Dermis microvascular lymphatic vessel endothelial cell (primary cell): Measurements from ENCODE around the gene HPGD. TPM values are rescaled to one million over a fixed set of nuclear protein-coding genes. Genes with fewer than 3 reads are reported as not detected.

Experiments
- DNase-seq, 2 donors: peaks; one replicate each; pipeline versions ENCODE4 v3.0.0 to v3.0.0-alpha.2; 2010; ENCODE audit warnings: low read depth in 2 of 2
- total RNA-seq: library from RNA; depleted of rRNA; stranded (reverse); fragments of >200 nt; gene quantifications from 2 replicates; pipeline ENCODE4 v1.2.1, GENCODE V29; 2014

HPGD gene
- total RNA-seq: not detected in 2 replicates

DNA sequence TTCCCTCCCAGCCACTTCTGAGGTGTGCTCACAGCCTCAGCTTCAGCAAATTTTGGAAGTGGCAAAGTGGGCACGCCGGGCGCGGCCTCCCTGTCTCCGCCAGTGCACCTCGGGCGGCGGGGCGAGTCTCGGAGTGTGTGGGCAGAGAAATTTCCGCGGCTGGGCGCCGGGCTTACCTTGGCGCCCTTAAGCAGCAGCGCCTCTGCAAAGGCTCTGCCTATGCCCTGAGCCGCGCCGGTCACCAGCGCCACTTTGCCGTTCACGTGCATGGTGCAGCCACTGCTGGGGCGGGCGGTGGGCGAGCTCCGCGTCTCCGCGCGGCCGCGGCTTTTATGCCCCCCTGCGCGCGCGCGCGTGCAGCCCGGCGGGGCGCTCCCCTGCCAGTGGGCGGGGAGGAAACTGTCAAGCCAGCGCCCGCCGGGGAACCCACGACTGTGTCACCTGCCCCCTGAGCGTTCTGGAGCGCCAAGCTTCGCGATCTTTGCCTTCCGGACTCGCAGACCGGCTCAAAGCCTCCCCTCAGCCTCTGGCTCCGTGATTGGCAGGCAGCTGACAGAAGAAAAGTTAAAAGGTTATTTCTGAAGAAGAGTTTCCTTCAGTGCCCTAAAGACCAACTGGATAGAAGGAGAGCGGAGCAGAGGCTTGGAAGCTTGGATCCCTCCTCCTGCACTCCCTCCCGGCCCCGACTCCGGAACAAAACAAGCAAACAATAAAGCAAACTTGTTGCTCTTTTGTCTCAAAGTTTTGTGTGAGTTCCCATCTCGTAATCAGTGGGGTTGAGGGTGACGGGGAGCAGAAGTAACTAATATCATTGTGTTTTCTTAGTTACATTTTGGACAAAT is at the start of gene HPGD:
Gene HPGD, minus strand, starts transcription at position 306 of the 842 bp plus-strand sequence. Its CDS starts 37 bp downstream, at position 269.
- no peak for DNase-seq

- DNase-seq: no peak
These were observed 42.2 kb upstream of the HPGD start for GRCh38 chr4:174564529-174564928.

DNA sequence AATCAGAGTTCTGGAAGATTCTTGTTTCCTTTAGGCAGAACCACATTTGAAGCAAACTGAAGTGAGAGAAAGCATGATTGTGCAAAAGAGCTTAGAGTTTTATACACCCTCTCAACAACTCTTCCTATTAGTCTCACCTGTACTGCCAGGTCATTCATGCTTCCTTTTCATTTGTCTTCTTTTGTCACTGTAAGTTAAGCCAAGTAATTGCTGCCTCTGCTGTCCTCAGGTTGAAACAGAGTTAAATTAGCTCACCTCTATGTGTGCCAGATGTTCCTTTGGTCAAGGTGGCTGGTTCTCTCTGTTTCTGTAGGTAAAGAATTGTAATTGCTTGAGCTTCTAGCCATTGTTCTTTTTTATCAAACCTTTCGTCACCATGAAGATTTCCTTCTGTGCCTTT is 41.1 kb upstream of the HPGD start:
- DNase-seq: no peak

GRCh38 chr4:174561560-174561959 is 39.3 kb upstream of the HPGD start:
- DNase-seq: no peak

DNA sequence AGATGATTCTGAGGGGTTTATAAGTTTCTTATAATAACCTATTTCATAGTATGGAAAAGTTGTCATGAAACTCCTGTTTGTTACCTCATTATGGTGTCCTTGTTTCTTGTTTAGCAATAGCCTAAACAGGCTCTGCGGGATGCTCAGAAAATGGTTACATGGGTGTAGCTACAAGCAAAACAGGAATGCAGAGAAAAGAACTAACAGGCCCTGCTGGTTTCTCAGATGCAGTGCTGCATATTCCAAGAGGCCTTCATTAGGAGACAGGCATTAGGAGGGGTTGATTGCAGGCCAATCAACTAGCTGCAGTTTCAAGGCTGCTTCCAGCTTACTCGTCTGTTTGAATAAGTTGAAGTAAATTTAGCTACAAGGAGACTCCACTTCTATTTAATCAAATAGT is 37.6 kb upstream of the HPGD start:
- DNase-seq: no peak

DNA sequence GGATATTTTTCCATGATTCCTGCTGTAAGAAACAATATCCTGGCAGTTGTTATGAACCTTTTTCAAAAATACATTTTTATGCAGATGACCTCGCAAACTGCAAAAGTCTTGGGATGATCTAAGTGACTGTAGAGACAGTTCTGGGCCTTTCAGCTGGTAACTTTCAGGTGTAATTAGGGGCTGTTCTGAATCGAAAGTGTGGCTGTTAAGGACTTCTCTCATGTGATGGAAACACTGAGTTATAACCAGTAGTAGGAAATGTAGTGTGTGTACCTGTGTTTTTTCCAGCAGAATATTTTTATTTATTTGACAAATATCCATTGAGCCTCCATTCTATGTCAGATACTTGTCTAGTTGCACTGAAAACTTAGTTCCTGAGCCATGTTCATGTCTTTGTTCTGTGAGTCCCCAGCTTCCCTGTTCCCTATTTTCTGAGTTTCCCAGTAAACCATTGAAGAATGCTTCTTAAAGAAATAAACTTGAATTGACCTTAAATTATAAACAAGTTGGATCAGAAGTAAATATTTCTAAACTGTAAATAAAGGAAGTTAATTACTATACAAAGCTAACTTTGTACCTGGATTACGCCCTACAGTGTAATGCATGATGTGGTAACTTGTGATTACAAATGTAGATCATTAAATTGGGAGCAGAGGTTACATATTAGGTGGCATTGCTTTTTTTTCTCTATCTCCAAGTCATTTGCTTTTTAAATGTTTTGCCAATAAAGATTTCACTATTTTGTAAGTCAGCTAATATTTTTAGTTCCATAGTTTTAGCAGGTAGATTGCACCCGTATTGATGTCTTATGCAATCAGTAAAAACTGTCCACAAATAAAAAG is 33.7 kb upstream of the HPGD start:
- DNase-seq: no peak

GRCh38 chr4:174554231-174554728 is 32.0 kb upstream of the HPGD start:
- no peak for DNase-seq

DNA sequence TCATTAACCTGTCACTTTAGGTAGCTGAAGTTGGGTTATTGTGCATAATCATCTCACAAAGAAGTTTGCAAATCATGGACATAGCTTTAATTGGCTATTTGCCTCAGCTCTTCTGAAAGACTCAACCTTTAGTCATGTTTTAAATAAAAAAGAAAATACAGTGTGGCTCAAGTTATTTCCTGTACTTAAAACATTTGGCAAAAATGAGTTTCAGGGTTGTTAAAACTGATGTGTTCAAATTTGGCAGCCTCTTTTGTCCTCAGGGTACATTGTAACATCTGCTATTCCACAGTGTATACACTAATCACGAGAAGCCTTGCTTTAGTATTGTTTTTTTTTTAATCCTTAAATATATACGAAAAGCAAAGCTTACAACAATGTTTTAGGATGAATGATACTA is 31.5 kb upstream of the HPGD start:
- DNase-seq: no peak

- no peak for DNase-seq
These were observed 30.7 kb upstream of the HPGD start for GRCh38 chr4:174553031-174553430.

DNA sequence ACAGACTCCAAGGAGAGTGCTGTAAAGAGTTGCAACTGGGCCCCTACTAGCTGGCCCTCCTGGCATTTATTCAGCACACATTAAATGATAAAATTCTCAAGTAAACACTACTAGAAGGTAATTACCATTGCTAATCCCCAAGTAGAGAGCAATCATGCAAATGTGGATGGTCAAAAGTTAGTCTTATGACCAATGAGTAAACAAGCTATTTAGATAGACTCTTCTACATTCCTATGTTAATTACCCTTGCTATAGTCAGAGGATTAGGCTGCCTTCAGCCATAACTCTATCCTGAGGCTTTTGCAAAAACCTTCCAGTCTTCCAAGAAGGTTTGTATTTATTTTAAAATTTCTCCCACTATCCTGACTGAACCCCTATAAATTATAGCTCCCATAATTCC is 28.3 kb upstream of the HPGD start:
- no peak for DNase-seq

GRCh38 chr4:174549721-174550120 is 27.4 kb upstream of the HPGD start:
- DNase-seq: no peak

GRCh38 chr4:174545268-174545667 is 23.0 kb upstream of the HPGD start:
- no peak for DNase-seq

- DNase-seq: no peak
These were observed 22.2 kb upstream of the HPGD start for GRCh38 chr4:174544496-174544895.

DNA sequence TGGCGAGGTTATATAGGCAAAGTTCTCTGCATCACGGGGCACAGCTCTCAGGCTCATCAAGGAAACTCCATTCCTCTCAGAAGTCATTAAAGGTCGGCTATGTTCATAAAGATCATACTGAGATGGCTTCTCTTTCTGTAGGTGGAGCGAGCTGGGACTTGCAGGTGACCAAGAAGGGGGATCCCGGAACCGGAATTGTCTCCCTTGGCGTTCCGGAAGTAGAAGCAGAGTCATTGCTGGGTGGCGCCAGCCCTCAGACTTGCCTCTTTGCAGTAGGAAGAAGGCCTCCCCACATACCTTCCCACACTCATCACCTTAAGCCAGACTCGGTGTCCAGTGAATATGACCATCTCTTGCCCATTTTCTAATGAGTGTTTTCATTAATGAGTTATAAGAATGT is 17.9 kb upstream of the HPGD start:
- DNase-seq: no peak

- DNase-seq: no peak
These were observed 17.3 kb upstream of the HPGD start for GRCh38 chr4:174539571-174539970.

GRCh38 chr4:174538876-174539250 is 16.6 kb upstream of the HPGD start:
- no peak for DNase-seq

DNA sequence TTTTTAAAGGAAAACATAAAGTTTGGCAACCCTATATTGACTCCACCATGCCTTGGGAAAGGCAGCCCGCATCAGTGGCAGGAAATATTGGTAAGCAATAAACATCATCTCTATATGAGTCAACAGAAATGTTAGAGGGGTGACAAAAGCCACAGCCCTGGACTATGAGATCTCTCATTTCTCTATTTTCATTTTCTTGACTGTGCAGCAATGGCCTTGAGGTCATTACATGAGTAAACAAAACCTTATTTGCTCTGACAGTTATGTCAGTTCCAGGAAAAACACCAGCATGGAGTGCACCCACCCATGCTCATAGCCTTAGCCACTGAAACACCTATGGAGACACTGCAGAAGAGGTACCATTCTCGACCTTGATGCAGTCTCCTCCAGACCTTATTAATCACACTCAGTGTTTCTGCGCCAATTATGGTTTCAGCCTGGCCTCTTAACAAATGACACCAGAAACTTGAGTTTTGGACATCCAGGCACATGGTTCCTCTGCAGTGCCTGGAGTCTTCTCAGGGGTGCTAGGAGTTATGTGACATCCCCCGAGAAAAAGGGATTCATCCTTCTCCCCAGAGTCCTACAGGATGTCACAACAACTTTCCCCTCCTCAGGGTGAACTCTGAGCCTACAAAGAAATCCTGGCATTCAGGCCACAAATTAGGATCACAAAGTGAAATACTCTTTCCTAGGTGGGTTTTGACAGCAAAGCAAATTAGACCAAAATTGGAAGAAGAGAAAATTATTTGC is 16.0 kb upstream of the HPGD start:
- DNase-seq: no peak

- DNase-seq: no peak
These were observed 15.3 kb upstream of the HPGD start for GRCh38 chr4:174537634-174538033.

DNA sequence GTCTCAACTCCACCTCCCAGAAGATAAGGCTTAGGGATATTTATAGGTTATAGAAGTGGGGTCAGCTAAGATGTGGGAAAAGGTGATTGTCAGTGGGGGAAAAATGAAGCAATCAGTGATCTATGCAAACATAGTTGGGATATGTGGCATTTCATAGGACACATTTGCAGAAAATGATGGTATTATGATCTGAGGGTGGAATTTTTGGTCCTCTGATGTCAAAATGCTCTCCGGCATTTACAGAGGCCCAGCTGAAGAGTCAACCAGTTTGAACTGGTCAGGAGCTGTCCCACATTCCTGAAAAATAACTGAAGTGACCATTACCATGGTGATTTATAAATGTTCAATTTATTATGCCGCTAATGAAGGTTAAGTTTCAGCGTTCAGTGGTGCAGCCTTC is 12.2 kb upstream of the HPGD start:
- DNase-seq: no peak

DNA sequence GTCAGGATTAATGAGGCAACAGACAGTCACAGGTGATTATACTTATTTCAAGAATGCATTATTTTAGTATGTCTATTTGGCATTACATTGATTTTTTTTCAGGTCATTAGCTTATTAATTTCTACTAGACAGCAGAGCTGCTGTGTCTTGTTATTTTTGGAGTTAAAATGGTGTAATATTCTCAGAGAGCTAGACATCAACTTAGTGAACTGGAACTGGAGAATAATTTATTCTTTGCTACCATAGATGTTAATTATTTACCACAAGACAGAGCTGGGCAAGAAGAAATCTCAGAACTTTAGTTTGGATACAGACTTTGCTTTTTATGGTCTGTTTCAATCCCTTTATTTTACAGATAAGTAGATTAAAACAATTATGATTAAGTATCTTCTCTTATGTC is 10.2 kb upstream of the HPGD start:
- no peak for DNase-seq

GRCh38 chr4:174531486-174531885 is 9.2 kb upstream of the HPGD start:
- no peak for DNase-seq

DNA sequence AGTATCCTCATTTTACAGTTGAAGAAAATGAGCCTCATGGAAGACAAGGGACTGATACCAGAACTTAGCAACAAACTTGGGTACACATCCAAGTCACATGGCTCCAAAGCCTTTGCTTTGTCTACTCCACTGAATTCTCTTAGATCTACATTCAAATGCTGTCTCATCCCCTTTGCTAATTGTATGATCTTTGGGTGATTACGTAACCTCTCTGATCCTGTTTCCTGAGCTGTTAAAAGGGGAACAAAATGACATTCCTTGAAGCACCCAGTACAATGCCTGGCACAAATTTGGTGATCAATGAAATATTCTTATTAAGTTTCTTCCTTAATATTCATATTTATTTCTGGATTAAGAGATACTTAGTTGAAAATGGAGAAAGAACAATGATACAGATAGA is 5.9 kb upstream of the HPGD start:
- no peak for DNase-seq
